Activated T-cell treated with anti-CD3 and anti-CD28 coated beads, Interleukin-2, amount 50 U/mL, for 24 hours (primary cell): ENCODE data around the gene GLG1.
"Not testable (repeated sequence)": the region's sequence is repeated elsewhere in the genome, so short reads cannot be mapped to it uniquely, and the experiment has no call there.

Experiments
- DNase-seq: peaks from one replicate; pipeline ENCODE4 v3.0.0-alpha.2; 2020
- H3K27ac Mint-ChIP-seq: 2 replicates; pipeline ENCODE4 v1.8.0; 2020; ENCODE audit warnings: mild to moderate bottlenecking, mixed read lengths
- H3K27me3 Mint-ChIP-seq: 2 replicates; pipeline ENCODE4 v1.8.0; 2020; ENCODE audit warnings: mixed read lengths
- H3K36me3 Mint-ChIP-seq: 2 replicates; pipeline ENCODE4 v1.8.0; 2020; ENCODE audit warnings: low read depth, mixed read lengths
- H3K4me1 Mint-ChIP-seq: 2 replicates; pipeline ENCODE4 v1.8.0; 2020; ENCODE audit warnings: low read depth, mixed read lengths
- H3K4me3 Mint-ChIP-seq: 2 replicates; pipeline ENCODE4 v1.8.0; 2020; ENCODE audit warnings: mild to moderate bottlenecking, moderate library complexity, mixed read lengths
- H3K9me3 Mint-ChIP-seq: 2 replicates; pipeline ENCODE4 v1.8.0; 2020; ENCODE audit warnings: mixed read lengths

GLG1 gene

GRCh38 chr16:74606521-74607309 is at the start of gene GLG1:
Gene GLG1, minus strand, starts transcription at chr16:74607114. Its CDS starts 20 bp downstream, at chr16:74607094.
- Mint-ChIP-seq H3K36me3 (peaks cover 23% of the 10 kb centered on the region), H3K27me3 (no peaks in the 10 kb centered on the region), H3K4me3 (peak within 1 kb of the TSS; percentile 91), H3K27ac (peak within 1 kb of the TSS; percentile 96), H3K9me3 (no peaks in the 10 kb centered on the region), H3K4me1 (peaks cover 57% of the 10 kb centered on the region)
- peak; percentile 94 for DNase-seq

- peaks cover 62% of the 10 kb centered on the region for H3K4me1 Mint-ChIP-seq
- H3K9me3 Mint-ChIP-seq = no peaks in the 10 kb centered on the region
- H3K4me3 Mint-ChIP-seq = no peak overlapping the region
- H3K27me3 Mint-ChIP-seq = no peaks in the 10 kb centered on the region
- peak overlapping the region; percentile 47 for H3K27ac Mint-ChIP-seq
- DNase-seq = no peak
- peaks cover 94% of the 10 kb centered on the region for H3K36me3 Mint-ChIP-seq
Measured at GRCh38 chr16:74654536-74655050, 47.7 kb upstream of the GLG1 start.

GRCh38 chr16:74652883-74653282 is 46.0 kb upstream of the GLG1 start:
- not testable (repeated sequence) for DNase-seq, H3K4me3 Mint-ChIP-seq, H3K27me3 Mint-ChIP-seq, H3K9me3 Mint-ChIP-seq
- Mint-ChIP-seq H3K27ac (peak overlapping the region; percentile 50), H3K4me1 (peaks cover 47% of the 10 kb centered on the region), H3K36me3 (peaks cover 91% of the 10 kb centered on the region)

GRCh38 chr16:74652249-74652648 is 45.3 kb upstream of the GLG1 start:
- H3K9me3 Mint-ChIP-seq = no peaks in the 10 kb centered on the region
- peaks cover 43% of the 10 kb centered on the region for H3K4me1 Mint-ChIP-seq
- no peak overlapping the region for H3K27ac Mint-ChIP-seq
- H3K36me3 Mint-ChIP-seq = peaks cover 91% of the 10 kb centered on the region
- H3K27me3 Mint-ChIP-seq = no peaks in the 10 kb centered on the region
- no peak overlapping the region for H3K4me3 Mint-ChIP-seq
- DNase-seq = no peak

- H3K36me3 Mint-ChIP-seq = peaks cover 91% of the 10 kb centered on the region
- H3K4me1 Mint-ChIP-seq = peaks cover 39% of the 10 kb centered on the region
Measured at GRCh38 chr16:74651841-74652240, 44.9 kb upstream of the GLG1 start.

GRCh38 chr16:74650966-74651567 is 44.2 kb upstream of the GLG1 start:
- Mint-ChIP-seq H3K9me3 (no peaks in the 10 kb centered on the region), H3K36me3 (peaks cover 92% of the 10 kb centered on the region)

More at GRCh38 chr16:74651841-74652240, 44.9 kb upstream of the GLG1 start:
- Mint-ChIP-seq H3K27me3 (no peaks in the 10 kb centered on the region), H3K27ac (peak overlapping the region; percentile 27), H3K9me3 (no peaks in the 10 kb centered on the region), H3K4me3 (no peak overlapping the region)
- DNase-seq = no peak

GRCh38 chr16:74649839-74650504 is 43.1 kb upstream of the GLG1 start:
- DNase-seq = no peak
- H3K9me3 Mint-ChIP-seq = no peaks in the 10 kb centered on the region
- H3K4me1 Mint-ChIP-seq = peaks cover 25% of the 10 kb centered on the region
- H3K4me3 Mint-ChIP-seq = no peak overlapping the region
- peaks cover 90% of the 10 kb centered on the region for H3K36me3 Mint-ChIP-seq
- no peak overlapping the region for H3K27ac Mint-ChIP-seq
- no peaks in the 10 kb centered on the region for H3K27me3 Mint-ChIP-seq

More at GRCh38 chr16:74650966-74651567, 44.2 kb upstream of the GLG1 start:
- Mint-ChIP-seq H3K27ac (no peak overlapping the region), H3K27me3 (no peaks in the 10 kb centered on the region), H3K4me1 (peaks cover 33% of the 10 kb centered on the region), H3K4me3 (no peak overlapping the region)
- DNase-seq = no peak

- Mint-ChIP-seq H3K36me3 (peaks cover 96% of the 10 kb centered on the region), H3K27ac (peak overlapping the region; percentile 61), H3K4me3 (no peak overlapping the region), H3K9me3 (no peaks in the 10 kb centered on the region), H3K27me3 (no peaks in the 10 kb centered on the region), H3K4me1 (peaks cover 1% of the 10 kb centered on the region)
- DNase-seq = no peak
Measured at GRCh38 chr16:74641969-74642368, 35.1 kb upstream of the GLG1 start.

GRCh38 chr16:74637742-74638453 is 31.0 kb upstream of the GLG1 start:
- H3K4me3 Mint-ChIP-seq = no peak overlapping the region
- no peaks in the 10 kb centered on the region for H3K27me3 Mint-ChIP-seq
- no peak for DNase-seq
- H3K36me3 Mint-ChIP-seq = peaks cover 92% of the 10 kb centered on the region
- no peaks in the 10 kb centered on the region for H3K9me3 Mint-ChIP-seq
- H3K4me1 Mint-ChIP-seq = peaks cover 1% of the 10 kb centered on the region
- H3K27ac Mint-ChIP-seq = no peak overlapping the region

GRCh38 chr16:74635303-74635702 is 28.4 kb upstream of the GLG1 start:
- H3K36me3 Mint-ChIP-seq = peaks cover 91% of the 10 kb centered on the region
- H3K27me3 Mint-ChIP-seq = no peaks in the 10 kb centered on the region
- H3K9me3 Mint-ChIP-seq = no peaks in the 10 kb centered on the region
- peaks cover 1% of the 10 kb centered on the region for H3K4me1 Mint-ChIP-seq
- DNase-seq = no peak
- H3K27ac Mint-ChIP-seq = no peak overlapping the region
- H3K4me3 Mint-ChIP-seq = no peak overlapping the region

GRCh38 chr16:74633686-74634085 is 26.8 kb upstream of the GLG1 start:
- H3K27ac Mint-ChIP-seq = peak overlapping the region; percentile 33
- no peak for DNase-seq
- peaks cover 7% of the 10 kb centered on the region for H3K4me1 Mint-ChIP-seq
- no peaks in the 10 kb centered on the region for H3K27me3 Mint-ChIP-seq
- H3K4me3 Mint-ChIP-seq = no peak overlapping the region
- H3K36me3 Mint-ChIP-seq = peaks cover 91% of the 10 kb centered on the region
- no peaks in the 10 kb centered on the region for H3K9me3 Mint-ChIP-seq

- Mint-ChIP-seq H3K27me3 (no peaks in the 10 kb centered on the region), H3K4me1 (peaks cover 47% of the 10 kb centered on the region), H3K9me3 (no peaks in the 10 kb centered on the region), H3K27ac (peak overlapping the region; percentile 93), H3K4me3 (no peak overlapping the region), H3K36me3 (peaks cover 100% of the 10 kb centered on the region)
- DNase-seq = no peak
Measured at GRCh38 chr16:74627506-74628220, 20.7 kb upstream of the GLG1 start.

- peak; percentile 29 for DNase-seq
- Mint-ChIP-seq H3K27ac (peak overlapping the region; percentile 93), H3K36me3 (peaks cover 100% of the 10 kb centered on the region), H3K4me1 (peaks cover 47% of the 10 kb centered on the region), H3K27me3 (no peaks in the 10 kb centered on the region), H3K4me3 (peak overlapping the region; percentile 49), H3K9me3 (no peaks in the 10 kb centered on the region)
Measured at GRCh38 chr16:74626741-74627416, 20.0 kb upstream of the GLG1 start.
